A549 treated with AZD9567 at 1 μM for 4 hours (cell line): ENCODE results near the gene OLFML2A. TPM values are rescaled to one million over a fixed set of nuclear protein-coding genes. Genes with fewer than 3 reads are reported as not detected.

Experiments used
- total RNA-seq: library from RNA; stranded (reverse); fragments of 200-300 nt; extraction: Qiagen RNA extraction; gene quantifications from 5 replicates; pipeline ENCODE4 v1.2.3, GENCODE V29; 2022; ENCODE audit not compliant: insufficient read depth

Gene OLFML2A
- total RNA-seq: 17.5 to 24.3 TPM (median 21.9 TPM) in 5 replicates

DNA sequence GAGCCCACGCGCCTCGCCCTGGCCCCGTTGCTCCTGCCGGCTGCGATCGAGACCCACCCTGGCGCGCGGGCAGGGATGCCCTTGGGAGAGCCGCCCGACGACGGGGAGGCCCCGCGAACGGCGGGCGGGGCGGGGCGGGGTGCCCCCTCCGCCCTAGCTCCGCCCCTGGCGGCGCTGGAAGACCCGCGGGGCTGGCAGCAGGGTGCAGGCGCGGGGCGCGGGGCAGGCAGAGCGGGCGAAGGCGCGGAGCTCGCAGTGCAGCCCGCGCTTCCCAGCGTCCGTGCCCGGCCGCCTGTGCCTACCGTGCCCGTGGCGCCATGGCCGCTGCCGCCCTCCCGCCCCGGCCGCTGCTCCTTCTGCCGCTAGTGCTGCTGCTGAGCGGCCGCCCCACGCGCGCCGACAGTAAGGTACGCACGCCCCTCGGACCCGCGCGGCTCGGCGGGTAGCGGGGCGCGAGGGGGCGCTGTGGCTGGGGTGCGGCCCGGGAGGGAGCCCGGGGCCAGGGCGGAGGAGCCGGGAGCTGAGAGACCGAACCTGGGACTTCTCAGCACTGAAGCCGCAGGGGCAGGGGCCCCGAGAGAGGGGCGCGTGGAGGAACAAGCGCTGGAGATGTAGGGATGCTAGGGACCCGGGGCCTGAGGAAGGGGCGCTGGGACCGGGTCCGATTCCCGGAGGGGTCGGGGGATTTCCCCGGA lies at the start of gene OLFML2A:
Gene OLFML2A, plus strand, starts transcription at position 180 of the 695 bp plus-strand sequence. Its CDS starts 138 bp downstream, at position 318.

GRCh38 chr9:124771021-124771866 lies 5.7 kb upstream of the OLFML2A start, which contains the start of gene NR6A1:
Gene NR6A1 (minus strand): TSS chr9:124771311.

GRCh38 chr9:124852829-124853531 lies 76.0 kb downstream of the OLFML2A start, which contains the start of gene WDR38:
Gene WDR38 (plus strand): TSS chr9:124853460. CDS start chr9:124853532, 72 bp downstream.

GRCh38 chr9:124861342-124862229 lies 84.7 kb downstream of the OLFML2A start, which contains the start of the genes ARPC5L and RPL35:
Gene ARPC5L (plus strand): TSS chr9:124862130. CDS start chr9:124869291, 7,161 bp downstream.
Gene RPL35 (minus strand): TSS chr9:124861957. CDS start chr9:124861912, 45 bp downstream.

Other genes with a start within 250 kb of the OLFML2A start
- gene NR6A1, start 5.8 kb upstream of the OLFML2A start, total RNA-seq: 1.2 to 2.4 TPM (median 1.9 TPM) in 5 replicates
- 0.06 to 0.15 TPM (median 0.08 TPM) in 4 of 5 replicates, not detected in the other for gene WDR38, start 76.3 kb downstream of the OLFML2A start, total RNA-seq
- 2,821 to 3,072 TPM (median 2,972 TPM) in 5 replicates for gene RPL35, start 84.8 kb downstream of the OLFML2A start, total RNA-seq
- gene ARPC5L, start 85.0 kb downstream of the OLFML2A start, total RNA-seq: 62.1 to 79.9 TPM (median 71.9 TPM) in 5 replicates
- gene GOLGA1, start 163.9 kb downstream of the OLFML2A start, total RNA-seq: 10.5 to 14.6 TPM (median 10.7 TPM) in 5 replicates